ENCODE results near the gene PHKA2.
A peak's percentile ranks its signal among the peaks of the same experiment; 100 is the strongest.

Gene PHKA2

DNA sequence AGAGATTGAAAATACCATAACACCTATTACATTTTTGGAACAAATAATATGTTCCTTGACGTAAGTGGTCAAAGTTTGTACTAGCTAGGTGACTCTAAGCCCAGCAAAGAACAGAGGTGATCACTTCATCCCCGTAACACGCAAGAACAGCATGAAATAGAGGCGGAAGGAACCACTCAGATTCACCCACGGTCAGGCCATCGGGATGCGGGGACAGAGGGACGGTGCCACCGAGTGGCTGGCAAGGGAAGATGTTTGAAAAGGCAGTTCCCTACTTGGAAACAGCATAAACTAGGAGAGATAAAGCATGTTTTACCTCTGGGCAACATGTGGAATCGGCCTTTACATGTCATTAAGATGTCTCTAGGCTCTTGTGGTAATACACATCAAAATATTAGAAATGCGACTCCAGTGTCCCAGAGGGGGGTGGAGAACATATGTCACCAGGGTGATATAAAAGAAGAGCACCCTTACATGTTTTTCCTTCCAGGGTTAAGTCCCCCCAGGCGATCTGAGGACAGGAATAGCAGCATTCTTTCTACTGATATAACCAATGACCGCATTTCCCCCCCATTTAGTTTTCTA is 84.0 kb downstream of the PHKA2 start:
- TF ChIP-seq, protein P1, sequence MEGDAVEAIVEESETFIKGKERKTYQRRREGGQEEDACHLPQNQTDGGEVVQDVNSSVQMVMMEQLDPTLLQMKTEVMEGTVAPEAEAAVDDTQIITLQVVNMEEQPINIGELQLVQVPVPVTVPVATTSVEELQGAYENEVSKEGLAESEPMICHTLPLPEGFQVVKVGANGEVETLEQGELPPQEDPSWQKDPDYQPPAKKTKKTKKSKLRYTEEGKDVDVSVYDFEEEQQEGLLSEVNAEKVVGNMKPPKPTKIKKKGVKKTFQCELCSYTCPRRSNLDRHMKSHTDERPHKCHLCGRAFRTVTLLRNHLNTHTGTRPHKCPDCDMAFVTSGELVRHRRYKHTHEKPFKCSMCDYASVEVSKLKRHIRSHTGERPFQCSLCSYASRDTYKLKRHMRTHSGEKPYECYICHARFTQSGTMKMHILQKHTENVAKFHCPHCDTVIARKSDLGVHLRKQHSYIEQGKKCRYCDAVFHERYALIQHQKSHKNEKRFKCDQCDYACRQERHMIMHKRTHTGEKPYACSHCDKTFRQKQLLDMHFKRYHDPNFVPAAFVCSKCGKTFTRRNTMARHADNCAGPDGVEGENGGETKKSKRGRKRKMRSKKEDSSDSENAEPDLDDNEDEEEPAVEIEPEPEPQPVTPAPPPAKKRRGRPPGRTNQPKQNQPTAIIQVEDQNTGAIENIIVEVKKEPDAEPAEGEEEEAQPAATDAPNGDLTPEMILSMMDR (IDR thresholded peaks at IDR 0.05; ENCODE audit: low read depth, low read length): peak; percentile 20
- peak; percentile 10 to 25 for DNase-seq (ENCODE audit: low read depth in 2 of 2)
- no peak overlapping the region for H3K4me3 ChIP-seq (replicated peaks in 1 of 2; ENCODE audit: low read depth in 2 of 2, low read length in 2 of 2)

DNA sequence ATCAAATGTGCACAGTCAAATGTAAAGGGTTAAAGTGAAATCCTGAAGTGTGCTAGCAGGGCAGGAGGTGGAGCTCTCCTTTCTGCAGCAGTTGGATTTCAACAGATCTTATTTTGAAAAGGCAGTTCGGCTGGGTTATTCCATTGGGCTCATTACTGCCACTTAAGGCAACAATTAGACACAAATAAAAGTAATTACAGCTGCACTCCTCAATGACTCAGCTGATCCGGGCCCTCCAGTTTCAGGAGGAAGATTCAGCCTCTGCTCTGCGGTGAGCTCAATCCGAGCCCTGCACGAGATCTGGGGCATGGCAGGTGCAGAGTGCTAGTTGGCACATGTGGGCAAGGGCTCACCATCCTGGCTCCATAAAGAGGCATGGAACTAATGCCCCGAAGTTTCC is 85.4 kb downstream of the PHKA2 start:
- no peak overlapping the region for H3K4me3 ChIP-seq (replicated peaks in 1 of 2; ENCODE audit: low read depth in 2 of 2, low read length in 2 of 2)
- TF ChIP-seq, protein P1 (IDR thresholded peaks at IDR 0.05; ENCODE audit: low read depth, low read length): no peak
- no peak for DNase-seq (ENCODE audit: low read depth in 2 of 2)

DNA sequence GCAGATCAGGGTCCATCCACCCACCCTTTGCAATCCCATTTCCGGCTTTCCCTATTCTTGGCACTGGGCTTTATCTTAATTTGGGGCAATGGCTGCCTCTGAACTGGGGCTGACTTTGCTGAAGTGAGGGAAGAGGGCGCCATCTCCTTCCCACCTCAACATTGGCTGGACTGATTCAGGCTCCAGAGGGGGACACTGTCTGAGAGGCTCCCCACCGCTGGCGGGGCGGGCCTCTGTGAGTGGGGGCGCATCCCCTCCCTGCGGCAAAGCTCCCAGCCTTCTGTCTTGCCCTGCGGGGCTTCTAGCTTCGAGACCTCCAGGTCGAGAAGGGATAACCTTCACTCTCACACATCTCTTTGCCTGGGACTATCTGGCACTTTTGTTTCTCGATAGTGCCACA is 85.8 kb downstream of the PHKA2 start:
- no peak overlapping the region for H3K4me3 ChIP-seq (replicated peaks in 1 of 2; ENCODE audit: low read depth in 2 of 2, low read length in 2 of 2)
- TF ChIP-seq, protein P1 (IDR thresholded peaks at IDR 0.05; ENCODE audit: low read depth, low read length): no peak
- no peak for DNase-seq (ENCODE audit: low read depth in 2 of 2)

DNA sequence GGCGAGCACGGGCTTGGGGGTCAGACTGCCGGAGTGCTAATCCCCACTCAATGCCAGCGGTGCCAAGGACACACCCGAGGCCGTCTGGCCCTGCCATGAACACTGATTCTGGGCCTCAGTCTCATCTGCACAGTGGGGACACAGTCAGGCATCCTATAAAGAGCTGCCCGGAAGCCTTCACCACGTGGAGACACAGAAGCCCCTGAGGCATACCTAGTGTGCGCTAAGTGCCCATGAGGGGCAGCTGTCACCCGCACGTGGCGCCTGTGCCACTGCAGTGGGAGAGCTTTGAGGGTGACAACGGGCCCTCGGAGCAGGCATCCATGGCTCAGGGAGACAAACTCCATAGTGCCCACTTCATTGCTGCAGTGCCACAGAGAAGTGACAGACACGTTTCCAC is 86.3 kb downstream of the PHKA2 start:
- H3K4me3 ChIP-seq (replicated peaks in 1 of 2; ENCODE audit: low read depth in 2 of 2, low read length in 2 of 2): no peak overlapping the region
- TF ChIP-seq, protein P1 (IDR thresholded peaks at IDR 0.05; ENCODE audit: low read depth, low read length): no peak
- DNase-seq (ENCODE audit: low read depth in 2 of 2): no peak

DNA sequence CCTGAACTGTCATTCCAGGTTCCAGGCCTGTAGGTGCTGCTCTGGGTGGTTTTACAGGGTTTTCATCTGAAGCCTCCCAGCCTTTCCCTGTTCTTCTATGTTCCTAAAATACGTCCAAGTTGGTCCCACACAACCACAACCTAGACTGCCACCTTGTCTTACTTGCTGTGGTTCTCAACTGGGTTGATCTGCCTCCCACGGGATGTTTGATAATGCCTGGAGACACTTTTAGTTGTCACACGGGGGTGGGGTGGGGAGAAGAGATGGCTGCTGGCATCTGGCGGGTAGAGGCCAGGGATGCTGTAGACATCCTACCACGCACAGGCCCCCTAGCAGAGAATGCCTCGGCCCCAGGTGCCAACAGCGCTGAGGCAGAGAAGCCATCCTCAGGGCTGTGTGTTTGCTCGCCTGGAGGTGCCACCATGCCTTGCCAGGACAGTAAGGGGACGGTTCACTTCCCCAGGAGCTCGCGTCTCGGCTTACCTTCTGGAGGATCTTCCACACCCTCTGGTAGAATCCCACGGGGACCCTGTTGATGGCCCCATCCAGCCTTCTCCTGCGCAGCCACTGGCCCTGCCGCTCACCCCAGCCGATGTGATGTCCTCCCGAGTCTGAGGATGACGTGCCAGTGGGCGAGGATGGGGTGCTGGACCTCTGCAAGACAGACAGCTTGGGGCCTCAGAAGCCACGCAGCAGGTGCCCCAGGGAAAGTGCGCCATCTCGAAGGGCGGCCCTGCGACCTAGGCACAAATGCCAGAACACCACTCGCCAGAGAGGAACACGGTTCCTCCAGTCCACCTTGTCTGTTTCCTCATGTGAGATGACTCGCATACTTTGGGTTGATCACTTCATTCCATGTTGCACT is 87.0 kb downstream of the PHKA2 start:
- no peak for DNase-seq (ENCODE audit: low read depth in 2 of 2)
- no peak overlapping the region for H3K4me3 ChIP-seq (replicated peaks in 1 of 2; ENCODE audit: low read depth in 2 of 2, low read length in 2 of 2)
- TF ChIP-seq, protein P1 (IDR thresholded peaks at IDR 0.05; ENCODE audit: low read depth, low read length): no peak

DNA sequence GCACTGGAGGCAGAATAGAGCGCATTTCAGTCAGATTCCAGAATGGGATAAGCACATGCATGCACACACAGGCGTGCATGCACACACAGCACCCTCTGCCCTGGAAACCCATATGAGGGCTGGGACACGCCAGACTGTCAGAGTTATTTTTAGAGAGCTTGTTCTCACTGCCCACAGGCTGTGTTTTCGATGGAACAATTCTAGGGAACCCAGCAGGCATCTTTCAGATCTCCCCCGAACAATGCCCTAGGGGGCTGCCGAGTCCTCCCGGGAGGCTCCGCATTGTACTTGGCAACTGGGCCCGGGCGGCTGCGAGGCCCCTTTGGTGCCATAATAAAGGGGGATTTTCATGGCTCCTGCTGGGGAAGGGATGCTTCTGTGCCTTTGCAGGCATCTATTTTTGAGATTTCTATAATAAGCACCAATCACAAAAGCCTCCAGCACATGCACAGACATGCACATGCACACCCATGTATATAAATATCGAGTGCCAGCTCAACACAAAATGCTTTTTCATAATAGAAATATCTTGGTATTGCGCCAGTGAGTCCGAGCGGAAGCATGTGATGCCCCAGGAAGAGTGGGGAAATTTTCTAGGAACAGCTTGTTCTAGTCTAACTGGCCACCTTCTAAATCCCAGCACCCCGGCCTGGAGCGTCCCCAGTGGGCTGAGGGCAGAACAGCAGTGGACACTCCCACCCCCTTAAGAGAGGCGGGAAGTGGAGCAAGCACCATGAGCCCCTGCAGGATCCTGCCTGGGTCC is 88.5 kb downstream of the PHKA2 start:
- TF ChIP-seq, protein P1 (IDR thresholded peaks at IDR 0.05; ENCODE audit: low read depth, low read length): peak; percentile 70
- H3K4me3 ChIP-seq (replicated peaks in 1 of 2; ENCODE audit: low read depth in 2 of 2, low read length in 2 of 2): no peak overlapping the region

More for the DNA sequence above, 88.5 kb downstream of the PHKA2 start:
- peak; percentile 71 to 83 for DNase-seq (ENCODE audit: low read depth in 2 of 2)

Data from cardiac fibroblast (primary cell).